ENCODE results near the gene SULT1A1.
"Not testable (repeated sequence)": the region's sequence is repeated elsewhere in the genome, so short reads cannot be mapped to it uniquely, and the experiment has no call there.

The SULT1A1 gene

GRCh38 chr16:28609631-28610594 lies at the start of gene SULT1A1:
TSS of gene SULT1A1 (minus strand) at chr16:28610044. CDS start at chr16:28608855, 1,189 bp downstream.
- Histone ChIP-seq H3K36me3 (ENCODE audit: insufficient read depth, low read length) (no peaks in the 10 kb centered on the region), H3K27ac (ENCODE audit: low read depth, low read length) (no peak within 1 kb of the TSS), H2AFZ (ENCODE audit: low read length, unreplicated experiment) (no peak within 1 kb of the TSS), H3K79me2 (ENCODE audit: control insufficient read depth, insufficient read depth, low read length, unreplicated experiment) (no peaks in the 10 kb centered on the region), H3K4me1 (ENCODE audit: control insufficient read depth, insufficient read depth, low read length, unreplicated experiment) (no peaks in the 10 kb centered on the region), H3K27me3 (ENCODE audit: insufficient read depth, low read length) (no peaks in the 10 kb centered on the region), H3K4me3 (ENCODE audit: low read depth, low read length) (peak within 1 kb of the TSS; percentile 63)

- H3K79me2 ChIP-seq (ENCODE audit: control insufficient read depth, insufficient read depth, low read length, unreplicated experiment); H3K27ac ChIP-seq (ENCODE audit: low read depth, low read length); H3K36me3 ChIP-seq (ENCODE audit: insufficient read depth, low read length); H3K27me3 ChIP-seq (ENCODE audit: insufficient read depth, low read length); H2AFZ ChIP-seq (ENCODE audit: low read length, unreplicated experiment); H3K4me3 ChIP-seq (ENCODE audit: low read depth, low read length): not testable (repeated sequence)
- H3K4me1 ChIP-seq (ENCODE audit: control insufficient read depth, insufficient read depth, low read length, unreplicated experiment), result peaks cover 10% of the 10 kb centered on the region
Measured at GRCh38 chr16:28639959-28640358, 30.1 kb upstream of the SULT1A1 start.

GRCh38 chr16:28638359-28638758 lies 28.5 kb upstream of the SULT1A1 start:
- H3K27me3 ChIP-seq (ENCODE audit: insufficient read depth, low read length); H3K36me3 ChIP-seq (ENCODE audit: insufficient read depth, low read length); H3K79me2 ChIP-seq (ENCODE audit: control insufficient read depth, insufficient read depth, low read length, unreplicated experiment); H2AFZ ChIP-seq (ENCODE audit: low read length, unreplicated experiment); H3K4me3 ChIP-seq (ENCODE audit: low read depth, low read length); H3K27ac ChIP-seq (ENCODE audit: low read depth, low read length): not testable (repeated sequence)
- peaks cover 10% of the 10 kb centered on the region for H3K4me1 ChIP-seq (ENCODE audit: control insufficient read depth, insufficient read depth, low read length, unreplicated experiment)

GRCh38 chr16:28637765-28638164 lies 27.9 kb upstream of the SULT1A1 start, which contains the start of gene NPIPB8:
TSS of gene NPIPB8 (plus strand) at chr16:28638065. CDS start at chr16:28638361, 296 bp downstream.
- not testable (repeated sequence) for H3K27ac ChIP-seq (ENCODE audit: low read depth, low read length); H3K4me3 ChIP-seq (ENCODE audit: low read depth, low read length); H3K27me3 ChIP-seq (ENCODE audit: insufficient read depth, low read length)

GRCh38 chr16:28636093-28636823 lies 26.4 kb upstream of the SULT1A1 start:
- H3K4me1 ChIP-seq (ENCODE audit: control insufficient read depth, insufficient read depth, low read length, unreplicated experiment), result peaks cover 10% of the 10 kb centered on the region
- H3K27ac ChIP-seq (ENCODE audit: low read depth, low read length), result peak overlapping the region; percentile 84
- H3K79me2 ChIP-seq (ENCODE audit: control insufficient read depth, insufficient read depth, low read length, unreplicated experiment); H3K36me3 ChIP-seq (ENCODE audit: insufficient read depth, low read length); H3K27me3 ChIP-seq (ENCODE audit: insufficient read depth, low read length): not testable (repeated sequence)
- H2AFZ ChIP-seq (ENCODE audit: low read length, unreplicated experiment), result peak overlapping the region; percentile 12
- peak overlapping the region; percentile 43; the same call in 1 of the 2 replicates for H3K4me3 ChIP-seq (ENCODE audit: low read depth, low read length)

More at GRCh38 chr16:28637765-28638164, 27.9 kb upstream of the SULT1A1 start, which contains the start of gene NPIPB8:
- H3K79me2 ChIP-seq (ENCODE audit: control insufficient read depth, insufficient read depth, low read length, unreplicated experiment); H3K36me3 ChIP-seq (ENCODE audit: insufficient read depth, low read length); H2AFZ ChIP-seq (ENCODE audit: low read length, unreplicated experiment): not testable (repeated sequence)
- peaks cover 10% of the 10 kb centered on the region for H3K4me1 ChIP-seq (ENCODE audit: control insufficient read depth, insufficient read depth, low read length, unreplicated experiment)

GRCh38 chr16:28630905-28631304 lies 21.1 kb upstream of the SULT1A1 start:
- not testable (repeated sequence) for H3K4me1 ChIP-seq (ENCODE audit: control insufficient read depth, insufficient read depth, low read length, unreplicated experiment); H3K79me2 ChIP-seq (ENCODE audit: control insufficient read depth, insufficient read depth, low read length, unreplicated experiment); H3K27ac ChIP-seq (ENCODE audit: low read depth, low read length); H3K4me3 ChIP-seq (ENCODE audit: low read depth, low read length); H2AFZ ChIP-seq (ENCODE audit: low read length, unreplicated experiment); H3K27me3 ChIP-seq (ENCODE audit: insufficient read depth, low read length); H3K36me3 ChIP-seq (ENCODE audit: insufficient read depth, low read length)

- no peaks in the 10 kb centered on the region for H3K79me2 ChIP-seq (ENCODE audit: control insufficient read depth, insufficient read depth, low read length, unreplicated experiment)
- no peaks in the 10 kb centered on the region for H3K36me3 ChIP-seq (ENCODE audit: insufficient read depth, low read length)
- peak overlapping the region; percentile 78 for H3K4me3 ChIP-seq (ENCODE audit: low read depth, low read length)
- no peaks in the 10 kb centered on the region for H3K4me1 ChIP-seq (ENCODE audit: control insufficient read depth, insufficient read depth, low read length, unreplicated experiment)
- no peak overlapping the region for H3K27ac ChIP-seq (ENCODE audit: low read depth, low read length)
- H2AFZ ChIP-seq (ENCODE audit: low read length, unreplicated experiment), result peak overlapping the region; percentile 40
- H3K27me3 ChIP-seq (ENCODE audit: insufficient read depth, low read length), result no peaks in the 10 kb centered on the region
Measured at GRCh38 chr16:28623172-28623711, 13.4 kb upstream of the SULT1A1 start.

GRCh38 chr16:28622532-28623171 lies 12.8 kb upstream of the SULT1A1 start:
- not testable (repeated sequence) for H3K27ac ChIP-seq (ENCODE audit: low read depth, low read length); H3K4me1 ChIP-seq (ENCODE audit: control insufficient read depth, insufficient read depth, low read length, unreplicated experiment); H2AFZ ChIP-seq (ENCODE audit: low read length, unreplicated experiment)

GRCh38 chr16:28621481-28622155 lies 11.8 kb upstream of the SULT1A1 start:
- H3K36me3 ChIP-seq (ENCODE audit: insufficient read depth, low read length), result no peaks in the 10 kb centered on the region
- H3K79me2 ChIP-seq (ENCODE audit: control insufficient read depth, insufficient read depth, low read length, unreplicated experiment), result no peaks in the 10 kb centered on the region
- no peaks in the 10 kb centered on the region for H3K4me1 ChIP-seq (ENCODE audit: control insufficient read depth, insufficient read depth, low read length, unreplicated experiment)
- no peak overlapping the region for H3K4me3 ChIP-seq (ENCODE audit: low read depth, low read length)
- H3K27ac ChIP-seq (ENCODE audit: low read depth, low read length), result no peak overlapping the region
- H2AFZ ChIP-seq (ENCODE audit: low read length, unreplicated experiment), result no peak overlapping the region
- no peaks in the 10 kb centered on the region for H3K27me3 ChIP-seq (ENCODE audit: insufficient read depth, low read length)

More at GRCh38 chr16:28622532-28623171, 12.8 kb upstream of the SULT1A1 start:
- not testable (repeated sequence) for H3K79me2 ChIP-seq (ENCODE audit: control insufficient read depth, insufficient read depth, low read length, unreplicated experiment); H3K36me3 ChIP-seq (ENCODE audit: insufficient read depth, low read length); H3K27me3 ChIP-seq (ENCODE audit: insufficient read depth, low read length)
- peak overlapping the region; percentile 78 for H3K4me3 ChIP-seq (ENCODE audit: low read depth, low read length)

GRCh38 chr16:28620316-28620715 lies 10.5 kb upstream of the SULT1A1 start:
- not testable (repeated sequence) for H2AFZ ChIP-seq (ENCODE audit: low read length, unreplicated experiment); H3K27me3 ChIP-seq (ENCODE audit: insufficient read depth, low read length); H3K4me3 ChIP-seq (ENCODE audit: low read depth, low read length); H3K4me1 ChIP-seq (ENCODE audit: control insufficient read depth, insufficient read depth, low read length, unreplicated experiment); H3K36me3 ChIP-seq (ENCODE audit: insufficient read depth, low read length); H3K27ac ChIP-seq (ENCODE audit: low read depth, low read length); H3K79me2 ChIP-seq (ENCODE audit: control insufficient read depth, insufficient read depth, low read length, unreplicated experiment)

All from ACC112 (cell line).